Activated naive CD8-positive, alpha-beta T cell treated with anti-CD3 and anti-CD28 coated beads, Interleukin-2, amount 50 U/mL, for 16 hours (primary cell): ENCODE data around the gene MAPK14.
"Not testable (repeated sequence)": the region's sequence is repeated elsewhere in the genome, so short reads cannot be mapped to it uniquely, and the experiment has no call there.

Experiments used
- DNase-seq: peaks from one replicate; pipeline ENCODE4 v3.0.0-alpha.2; 2020; ENCODE audit warnings: low read depth, low spot score

Gene MAPK14

GRCh38 chr6:36027501-36028087 lies at the start of gene MAPK14:
MAPK14 (plus strand) TSS chr6:36027808; CDS start chr6:36028158, 350 bp downstream.
- peak; percentile 98 for DNase-seq

DNA sequence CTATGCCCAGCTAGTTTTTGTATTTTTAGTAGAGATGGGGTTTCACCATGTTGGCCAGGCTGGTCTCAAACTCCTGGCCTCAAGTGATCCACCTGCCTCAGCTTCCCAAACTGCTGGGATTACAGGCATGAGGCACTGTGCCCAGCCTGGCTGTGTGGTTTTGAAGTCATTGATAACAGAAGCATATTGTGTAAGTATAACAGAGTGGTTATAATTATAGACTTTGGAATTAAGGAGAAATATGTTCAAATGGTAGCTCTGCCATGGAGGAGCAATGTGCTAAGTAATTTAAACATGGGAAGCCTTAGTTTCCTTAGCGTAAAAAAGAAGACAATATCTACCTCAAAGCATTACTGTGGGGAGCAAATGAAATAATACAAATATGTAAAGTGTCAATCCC lies 47.5 kb upstream of the MAPK14 start:
- DNase-seq, result not testable (repeated sequence)

DNA sequence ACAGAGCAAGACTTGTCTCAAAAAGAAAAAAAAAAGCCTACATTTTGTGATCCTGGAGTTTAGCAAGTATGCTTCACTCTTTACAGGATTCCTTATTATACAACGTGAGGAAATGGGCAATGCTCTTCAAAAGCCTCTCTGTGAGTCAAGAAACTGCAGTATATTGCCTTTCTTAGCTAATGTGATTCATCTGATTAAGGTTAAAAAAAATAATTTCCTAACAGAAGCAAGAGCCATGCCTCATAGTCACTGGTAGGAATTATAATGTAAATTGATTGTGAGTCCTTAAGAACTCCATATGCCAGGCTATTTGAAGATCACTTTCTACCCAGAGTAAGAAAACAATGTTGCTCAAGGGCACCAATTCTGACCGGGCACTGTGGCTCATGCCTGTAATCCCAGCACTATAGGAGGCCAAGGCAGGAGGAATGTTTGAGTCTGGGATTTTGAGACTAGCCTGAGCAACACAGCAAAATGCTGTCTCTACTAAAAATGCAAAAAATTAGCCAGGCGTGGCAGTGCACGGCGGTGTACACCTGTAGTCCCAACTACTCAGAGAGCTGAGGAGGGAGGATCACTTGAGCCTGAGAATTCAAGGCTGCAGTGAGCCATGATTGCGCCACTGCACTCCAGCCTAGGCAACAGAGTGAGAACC lies 46.5 kb upstream of the MAPK14 start:
- DNase-seq, result no peak

GRCh38 chr6:35984701-35985100 lies 42.9 kb upstream of the MAPK14 start:
- DNase-seq, result no peak

DNA sequence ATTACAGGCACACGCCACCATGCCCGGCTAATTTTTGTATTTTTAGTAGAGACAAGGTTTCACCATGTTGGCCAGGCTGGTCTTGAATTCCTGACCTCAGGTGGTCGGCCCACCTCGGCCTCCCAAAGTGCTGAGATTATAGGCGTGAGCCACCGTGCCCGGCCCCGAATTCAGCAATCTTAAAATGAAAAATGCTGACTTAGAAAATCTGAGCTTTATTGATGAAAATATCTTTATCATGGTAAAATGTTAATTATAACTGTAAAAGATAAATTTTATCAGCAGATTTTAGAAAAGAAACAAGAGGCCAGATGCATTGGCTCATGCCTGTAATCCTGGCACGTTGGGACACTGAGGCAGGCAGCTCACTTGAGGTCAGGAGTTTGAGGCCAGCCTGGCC lies 39.6 kb upstream of the MAPK14 start:
- not testable (repeated sequence) for DNase-seq

DNA sequence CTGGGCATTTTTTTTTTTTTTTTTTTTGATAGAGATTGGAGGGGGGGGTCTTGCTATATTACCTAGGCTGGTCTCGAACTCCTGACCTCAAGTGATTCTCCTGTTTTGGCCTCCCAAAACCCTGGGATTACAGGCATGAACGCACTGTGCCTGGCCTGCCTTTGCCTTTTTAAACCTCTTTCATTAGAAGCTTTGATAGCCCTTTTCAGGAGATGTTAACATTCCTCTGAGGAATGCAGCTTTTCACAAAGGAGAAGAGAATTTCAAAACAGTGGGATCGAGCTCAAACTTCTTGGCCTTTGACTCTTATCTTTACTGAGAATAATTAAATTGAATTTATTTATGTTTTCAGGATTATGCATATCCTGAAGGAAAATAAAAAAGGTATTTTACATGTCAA lies 34.5 kb upstream of the MAPK14 start:
- no peak for DNase-seq

DNA sequence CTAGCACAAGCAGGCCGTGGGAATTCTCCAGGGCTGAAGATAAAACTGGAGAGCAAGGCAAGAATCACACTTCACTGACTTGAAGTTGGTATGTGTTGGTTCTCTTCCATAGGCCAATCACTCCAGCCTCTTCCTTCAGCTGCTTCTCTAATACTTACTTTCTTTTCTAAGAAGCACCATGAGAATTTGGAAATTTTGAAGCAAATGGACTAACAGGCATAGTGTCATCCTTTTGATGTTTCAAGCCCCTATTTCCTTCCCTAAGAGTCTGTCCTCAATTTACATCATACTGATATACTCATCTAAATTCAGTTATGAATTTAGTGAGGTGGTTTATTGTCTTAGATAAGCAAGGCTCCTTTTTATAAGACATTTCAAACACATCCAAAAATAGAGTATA lies 27.2 kb upstream of the MAPK14 start:
- no peak for DNase-seq

DNA sequence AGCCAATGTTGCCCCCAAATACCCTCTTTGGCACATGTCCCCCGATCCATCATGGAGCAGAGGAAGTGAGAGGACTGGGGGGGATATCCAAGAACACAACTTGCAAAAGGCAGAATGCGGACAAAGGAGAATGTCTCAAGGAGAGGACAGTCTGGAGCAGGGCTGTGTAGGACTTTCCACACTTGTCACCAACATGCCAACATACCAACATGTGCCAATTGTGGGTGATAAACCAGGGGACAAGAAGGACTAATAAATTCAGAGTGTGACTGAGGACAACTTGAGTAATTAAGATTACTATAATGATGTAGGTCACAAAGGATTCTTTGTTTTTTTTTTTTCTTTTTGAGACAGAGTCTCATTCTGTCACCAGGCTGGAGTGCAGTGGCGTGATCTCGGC lies 11.9 kb upstream of the MAPK14 start:
- no peak for DNase-seq

DNA sequence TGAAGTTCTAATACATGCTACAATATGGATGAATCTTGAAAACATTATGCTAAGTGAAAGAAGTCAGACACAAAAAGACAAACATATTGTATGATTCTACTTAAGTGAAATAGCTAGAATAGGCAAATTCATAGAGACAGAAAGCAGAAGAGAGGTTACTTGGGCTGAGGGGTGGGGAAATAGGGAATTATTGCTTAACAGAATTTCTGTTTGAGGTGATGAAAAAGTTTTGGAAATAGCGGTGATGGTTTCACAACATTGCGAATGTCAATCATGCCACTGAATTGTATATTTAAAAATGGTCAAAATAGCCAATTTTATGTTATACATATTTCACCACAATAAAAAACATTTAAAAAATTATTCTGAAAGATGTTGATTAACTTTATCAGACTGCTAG lies 9.3 kb upstream of the MAPK14 start:
- no peak for DNase-seq

DNA sequence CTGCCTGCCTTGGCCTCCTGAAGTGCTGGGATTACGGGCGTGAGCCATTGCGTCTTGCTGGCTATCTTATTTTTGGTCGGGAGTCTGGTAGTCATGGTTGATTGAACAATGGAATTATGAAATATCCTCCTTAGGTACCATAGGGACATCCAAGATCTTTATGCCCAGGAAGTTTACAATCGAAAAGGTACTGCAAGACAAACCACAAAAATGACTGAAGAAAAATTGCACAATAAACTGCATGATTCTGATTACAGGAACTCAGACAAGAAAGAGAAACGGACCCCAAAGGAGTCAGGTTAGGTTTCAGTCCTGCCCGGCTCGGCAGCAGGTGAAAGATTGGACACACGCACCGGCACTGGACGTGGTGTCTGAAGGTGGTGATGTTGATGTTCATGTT lies 8.4 kb upstream of the MAPK14 start:
- no peak for DNase-seq

DNA sequence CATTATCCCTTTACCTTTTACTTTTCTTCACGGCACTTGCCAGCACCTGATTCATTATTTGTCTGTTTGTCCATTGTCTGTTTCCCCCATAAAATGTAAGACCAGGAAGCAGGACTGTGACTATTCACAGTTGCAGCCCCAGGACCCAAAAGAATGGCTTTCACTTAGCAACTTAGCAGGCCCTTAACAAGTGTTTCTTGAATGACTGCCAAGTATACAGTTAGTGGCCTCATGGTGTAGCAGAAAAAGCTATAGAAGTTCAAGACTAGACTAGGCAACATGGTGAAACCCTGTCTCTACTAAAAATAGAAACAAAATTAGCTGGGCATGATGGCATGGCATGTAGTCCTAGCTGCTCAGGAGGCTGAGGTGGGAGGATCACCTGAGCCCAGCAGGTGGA lies 7.5 kb upstream of the MAPK14 start:
- DNase-seq, result no peak

GRCh38 chr6:36023996-36024795 lies 3.4 kb upstream of the MAPK14 start, which contains the start of gene SLC26A8:
SLC26A8 (minus strand) TSS chr6:36024641; CDS start chr6:36019707, 4,934 bp downstream.
- DNase-seq, result no peak

GRCh38 chr6:36025260-36025931 lies 2.2 kb upstream of the MAPK14 start:
- DNase-seq, result no peak

DNA sequence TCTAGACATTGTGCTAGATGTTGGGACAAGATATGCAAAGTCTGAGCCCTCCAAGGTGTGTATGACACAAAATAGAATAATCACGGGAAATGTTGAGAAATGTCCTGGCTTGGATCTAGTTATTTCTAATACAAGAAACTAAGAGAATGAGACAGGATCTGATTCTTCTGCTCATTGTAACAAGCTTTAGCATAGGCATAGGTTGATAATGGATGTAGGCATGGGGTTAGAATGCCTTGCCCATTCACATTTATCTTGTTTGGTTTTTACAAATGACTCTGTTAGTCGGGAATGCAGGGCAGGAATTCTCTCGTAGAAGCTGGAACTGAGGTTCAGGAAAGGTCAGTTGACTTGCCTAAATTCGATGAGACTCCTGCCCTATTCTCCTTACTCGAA lies 1.7 kb upstream of the MAPK14 start:
- DNase-seq, result no peak

DNA sequence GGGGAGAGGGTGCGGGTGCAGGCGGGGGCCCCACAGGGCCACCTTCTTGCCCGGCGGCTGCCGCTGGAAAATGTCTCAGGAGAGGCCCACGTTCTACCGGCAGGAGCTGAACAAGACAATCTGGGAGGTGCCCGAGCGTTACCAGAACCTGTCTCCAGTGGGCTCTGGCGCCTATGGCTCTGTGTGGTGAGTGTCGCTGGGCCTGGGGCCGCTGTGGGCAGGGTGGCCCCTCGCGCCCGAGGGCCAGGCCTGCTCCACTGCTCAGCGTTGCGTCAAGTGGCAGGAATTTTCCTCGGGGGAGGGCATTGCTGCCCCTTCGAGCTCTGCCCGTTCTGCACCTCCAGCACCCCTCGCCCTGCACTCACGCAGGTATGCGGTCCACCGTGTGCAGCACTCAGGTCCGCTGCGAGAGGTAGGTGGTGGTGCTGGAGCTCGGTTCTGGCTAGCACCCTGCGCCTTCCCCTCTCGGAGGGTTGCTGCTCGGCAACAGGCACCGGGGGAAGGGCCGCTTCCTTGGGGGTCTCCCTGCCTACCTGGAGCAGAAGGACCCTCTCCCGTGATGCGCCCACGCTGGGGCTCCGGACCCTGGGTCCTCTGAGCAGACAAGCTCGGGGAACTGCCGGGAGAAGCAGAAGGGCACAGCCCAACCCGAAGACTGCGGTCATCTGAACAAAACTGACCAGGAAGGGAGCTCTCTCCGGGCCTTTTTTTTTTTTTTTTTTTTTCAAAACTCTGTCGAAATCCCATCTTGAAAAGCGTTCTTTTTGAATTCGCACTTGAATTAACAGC lies 674 bp downstream of the MAPK14 start:
- no peak for DNase-seq

DNA sequence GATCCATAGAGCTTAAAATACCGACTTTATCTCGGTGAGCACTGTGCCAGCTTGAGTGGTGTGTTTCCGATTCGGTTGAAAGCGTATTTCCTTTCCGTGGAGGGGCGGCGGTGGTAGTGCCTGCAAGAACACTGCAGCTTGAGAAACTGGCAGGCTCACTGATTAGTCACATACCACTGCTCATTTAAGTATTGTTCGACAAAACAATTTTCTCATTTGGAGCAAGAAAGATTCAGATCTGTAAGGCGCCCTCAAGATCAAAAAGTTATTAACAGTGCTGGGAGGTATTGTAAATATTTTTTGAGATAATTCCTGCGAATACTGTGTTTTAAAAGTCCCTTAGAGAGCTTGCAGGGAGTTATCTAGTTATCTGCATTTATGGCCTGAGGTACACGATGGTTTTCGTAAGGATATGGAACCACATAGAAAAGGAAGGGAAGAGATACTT lies 1.3 kb downstream of the MAPK14 start:
- DNase-seq, result peak; percentile 37

GRCh38 chr6:36029464-36029863 lies 1.9 kb downstream of the MAPK14 start:
- DNase-seq, result no peak

DNA sequence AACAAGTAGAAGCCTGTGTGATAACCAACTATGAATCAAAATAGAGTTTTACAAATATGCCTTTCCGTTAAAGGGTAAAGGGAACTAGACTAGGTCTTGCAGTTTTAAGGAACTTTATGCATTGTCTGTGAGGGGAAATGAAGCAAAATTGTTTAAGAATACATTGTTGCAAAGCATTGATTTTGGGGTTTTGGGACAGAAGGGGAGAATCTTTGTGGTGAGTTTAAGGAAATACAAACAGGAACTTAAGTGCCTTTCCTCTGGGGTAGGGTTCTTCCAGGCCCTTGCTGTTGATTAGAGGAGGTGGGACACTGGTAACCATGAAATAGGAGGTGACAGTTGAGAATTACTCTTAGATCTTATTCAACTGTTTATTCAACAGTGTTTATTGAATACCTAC lies 4.7 kb downstream of the MAPK14 start:
- DNase-seq, result no peak

- not testable (repeated sequence) for DNase-seq
These were observed 5.5 kb downstream of the MAPK14 start for GRCh38 chr6:36033144-36033543.

DNA sequence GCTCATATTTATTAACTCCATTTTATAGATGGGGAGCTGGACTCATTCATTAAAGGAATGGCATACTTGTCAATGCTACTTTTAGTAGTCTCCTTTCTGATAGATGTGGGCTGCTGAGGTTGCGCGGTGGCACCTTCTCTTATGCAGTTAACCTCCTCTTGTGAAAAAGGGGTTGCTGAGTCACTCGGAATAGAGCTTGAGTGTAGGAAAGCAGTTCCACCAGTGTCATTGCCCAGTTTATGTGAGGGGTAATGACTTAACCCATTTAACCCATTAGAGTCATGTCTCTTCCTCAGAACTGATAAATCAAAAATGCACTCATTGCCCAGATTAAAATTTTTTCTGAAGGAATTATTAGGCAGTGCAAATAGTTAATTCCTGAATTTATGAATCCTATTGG lies 6.3 kb downstream of the MAPK14 start:
- peak; percentile 14 for DNase-seq

DNA sequence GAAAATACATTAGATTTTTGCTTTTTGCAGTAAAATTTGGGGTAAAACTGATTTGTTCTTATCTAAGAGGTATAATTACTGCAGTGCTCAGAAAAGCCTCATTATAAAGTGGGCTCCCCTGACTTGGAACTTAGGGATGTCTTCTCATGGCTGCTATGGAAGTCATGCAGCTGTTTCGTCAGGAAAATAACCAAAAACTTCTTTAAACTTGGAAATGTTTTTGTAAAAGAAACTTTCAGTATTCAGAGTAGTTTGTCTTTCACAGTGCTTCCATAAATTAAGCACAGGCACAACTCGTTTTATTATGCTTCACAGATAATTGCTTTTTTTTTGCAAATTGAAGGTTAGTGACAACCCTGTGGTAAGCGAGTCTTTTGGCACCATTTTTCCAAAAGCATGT lies 6.8 kb downstream of the MAPK14 start:
- no peak for DNase-seq
